Mucosa of stomach (tissue), 1 donor: ENCODE measurements around the gene WDR48.

Experiments
- H3K27me3 ChIP-seq: one replicate; pipeline ENCODE4 v1.7.0; 2013; ENCODE audit warnings: mild to moderate bottlenecking, low read length; ENCODE audit not compliant: control insufficient read depth, insufficient read depth
- H3K36me3 ChIP-seq: one replicate; pipeline ENCODE4 v1.7.0; 2013; ENCODE audit warnings: low read length; ENCODE audit not compliant: control insufficient read depth, insufficient read depth
- H3K4me1 ChIP-seq: one replicate; pipeline ENCODE4 v1.7.0; 2013; ENCODE audit warnings: mild to moderate bottlenecking, low read length; ENCODE audit not compliant: control insufficient read depth, insufficient read depth
- H3K4me3 ChIP-seq: one replicate; pipeline ENCODE4 v1.7.0; 2013; ENCODE audit warnings: low read length
- H3K9ac ChIP-seq: one replicate; pipeline ENCODE4 v1.7.0; 2013; ENCODE audit warnings: mild to moderate bottlenecking, low read length, moderate library complexity
- H3K9me3 ChIP-seq: one replicate; pipeline ENCODE4 v1.7.0; 2013; ENCODE audit warnings: mild to moderate bottlenecking, low read length, moderate library complexity; ENCODE audit not compliant: control insufficient read depth
- donor health status: Pancreatic carcinoma.

The WDR48 gene

DNA sequence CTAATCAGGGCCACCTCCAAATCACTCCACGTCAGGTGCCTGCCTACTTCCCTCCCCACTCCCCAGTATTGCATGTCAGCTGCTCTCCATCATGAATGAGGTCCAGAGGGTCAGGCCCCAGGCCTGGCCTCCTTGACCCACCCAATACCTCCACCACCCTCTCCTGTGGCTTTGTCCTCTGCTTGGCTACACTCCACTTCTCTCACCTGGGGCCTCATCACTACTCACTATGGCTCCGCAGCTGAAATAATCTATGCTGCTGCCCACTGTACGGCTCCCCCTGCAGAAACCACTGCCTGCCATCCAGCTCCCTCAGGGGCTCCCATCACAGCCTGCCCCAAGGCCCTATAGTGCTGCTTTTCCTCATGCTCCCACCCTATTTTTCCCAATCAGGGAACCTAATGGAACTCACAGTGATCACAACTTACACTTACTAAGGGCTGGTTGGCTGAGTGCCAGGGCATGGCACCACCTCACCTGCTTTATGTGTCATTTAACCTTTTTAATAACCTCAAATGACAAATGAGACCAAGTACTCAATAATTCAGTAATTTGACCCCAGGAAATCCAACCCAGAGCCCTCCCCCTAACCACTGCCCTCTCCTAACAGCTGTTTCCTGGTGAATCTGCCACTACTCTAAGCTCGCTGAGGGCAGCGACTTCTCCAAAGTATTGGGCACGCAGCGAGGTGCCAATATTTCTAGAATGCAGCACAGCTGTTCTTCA is 53.3 kb downstream of the WDR48 start:
- H3K27me3 ChIP-seq = no peaks in the 10 kb centered on the region
- peaks cover 8% of the 10 kb centered on the region for H3K36me3 ChIP-seq
- no peaks in the 10 kb centered on the region for H3K9me3 ChIP-seq
- H3K4me3 ChIP-seq = no peak overlapping the region
- peaks cover 44% of the 10 kb centered on the region for H3K4me1 ChIP-seq
- no peak overlapping the region for H3K9ac ChIP-seq

DNA sequence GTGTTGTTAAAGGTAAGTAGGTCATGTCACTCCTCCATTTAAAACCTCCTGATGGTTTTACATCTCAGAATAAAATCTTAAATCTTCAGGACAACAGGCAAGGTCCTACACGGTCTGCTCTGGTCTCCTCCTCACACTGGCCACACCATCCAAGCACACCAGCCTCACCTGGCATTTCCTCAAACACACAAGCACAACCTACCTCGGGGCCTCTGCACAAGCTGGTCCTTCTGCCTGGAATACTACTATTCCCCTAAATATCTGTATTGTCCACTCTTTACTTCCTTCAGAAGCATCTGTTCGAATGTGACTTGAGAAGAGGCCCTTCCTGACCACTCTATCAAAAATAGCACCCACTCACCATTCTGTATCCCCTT is 53.9 kb downstream of the WDR48 start:
- Histone ChIP-seq H3K36me3 (peaks cover 4% of the 10 kb centered on the region), H3K9me3 (no peaks in the 10 kb centered on the region), H3K27me3 (no peaks in the 10 kb centered on the region), H3K9ac (peak overlapping the region; percentile 96), H3K4me3 (no peak overlapping the region), H3K4me1 (peaks cover 44% of the 10 kb centered on the region)

DNA sequence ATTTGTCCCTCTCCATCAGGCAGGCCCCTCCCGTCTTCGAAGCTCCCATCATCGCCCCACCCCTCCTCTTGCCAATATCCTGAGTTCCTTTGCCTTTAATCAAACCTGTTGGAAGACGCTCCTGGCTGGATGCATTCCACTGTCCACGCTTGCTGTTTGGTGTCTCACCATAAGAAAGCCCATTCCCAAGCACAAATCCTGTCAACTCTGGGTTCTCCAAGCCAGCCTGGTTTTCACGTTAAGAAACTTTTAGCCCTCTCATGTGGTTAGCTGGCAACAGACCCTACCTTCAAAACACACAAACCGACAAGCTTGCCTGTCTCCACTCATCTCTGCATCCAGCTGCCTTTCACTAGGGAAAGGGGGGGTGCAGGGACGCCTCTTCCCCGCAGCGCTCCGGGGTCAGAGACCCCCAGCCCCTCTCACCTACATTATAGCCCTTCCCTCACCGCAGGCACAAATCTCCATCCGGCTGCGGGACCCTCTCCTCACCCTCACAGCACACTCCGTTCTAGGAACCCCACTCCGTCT is 54.5 kb downstream of the WDR48 start:
- Histone ChIP-seq H3K9me3 (no peaks in the 10 kb centered on the region), H3K4me3 (peak overlapping the region; percentile 40), H3K27me3 (no peaks in the 10 kb centered on the region), H3K36me3 (no peaks in the 10 kb centered on the region), H3K4me1 (peaks cover 44% of the 10 kb centered on the region), H3K9ac (peak overlapping the region; percentile 96)

DNA sequence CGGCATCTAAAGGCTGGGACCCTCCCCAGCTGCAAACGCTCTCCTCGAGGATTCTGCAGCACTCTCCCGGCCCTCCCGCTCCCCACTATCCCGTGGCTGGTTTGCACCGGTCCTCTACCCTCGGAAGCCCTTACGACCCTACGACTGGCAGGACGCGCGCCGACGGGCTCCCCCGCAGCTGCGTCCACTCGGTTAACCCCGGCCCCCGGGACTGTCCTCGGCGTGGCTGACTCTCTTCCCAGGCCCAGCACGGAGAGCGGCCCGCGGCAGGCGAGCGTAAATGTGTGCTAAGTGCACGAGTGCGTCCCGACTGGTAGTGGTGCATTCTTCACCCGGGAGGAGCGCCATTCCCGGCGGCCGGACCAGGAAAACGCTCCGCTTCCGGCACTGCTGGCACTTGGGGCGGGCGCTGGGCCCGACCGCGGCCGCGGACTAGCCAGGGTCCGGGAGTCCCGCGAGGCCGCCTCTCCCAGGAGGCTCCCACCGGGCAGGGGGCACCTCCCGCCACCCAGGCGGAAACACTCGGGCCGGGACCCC is 55.1 kb downstream of the WDR48 start:
- H3K4me1 ChIP-seq = peaks cover 44% of the 10 kb centered on the region
- no peaks in the 10 kb centered on the region for H3K36me3 ChIP-seq
- H3K9me3 ChIP-seq = no peaks in the 10 kb centered on the region
- peak overlapping the region; percentile 96 for H3K9ac ChIP-seq
- H3K27me3 ChIP-seq = no peaks in the 10 kb centered on the region
- peak overlapping the region; percentile 40 for H3K4me3 ChIP-seq

DNA sequence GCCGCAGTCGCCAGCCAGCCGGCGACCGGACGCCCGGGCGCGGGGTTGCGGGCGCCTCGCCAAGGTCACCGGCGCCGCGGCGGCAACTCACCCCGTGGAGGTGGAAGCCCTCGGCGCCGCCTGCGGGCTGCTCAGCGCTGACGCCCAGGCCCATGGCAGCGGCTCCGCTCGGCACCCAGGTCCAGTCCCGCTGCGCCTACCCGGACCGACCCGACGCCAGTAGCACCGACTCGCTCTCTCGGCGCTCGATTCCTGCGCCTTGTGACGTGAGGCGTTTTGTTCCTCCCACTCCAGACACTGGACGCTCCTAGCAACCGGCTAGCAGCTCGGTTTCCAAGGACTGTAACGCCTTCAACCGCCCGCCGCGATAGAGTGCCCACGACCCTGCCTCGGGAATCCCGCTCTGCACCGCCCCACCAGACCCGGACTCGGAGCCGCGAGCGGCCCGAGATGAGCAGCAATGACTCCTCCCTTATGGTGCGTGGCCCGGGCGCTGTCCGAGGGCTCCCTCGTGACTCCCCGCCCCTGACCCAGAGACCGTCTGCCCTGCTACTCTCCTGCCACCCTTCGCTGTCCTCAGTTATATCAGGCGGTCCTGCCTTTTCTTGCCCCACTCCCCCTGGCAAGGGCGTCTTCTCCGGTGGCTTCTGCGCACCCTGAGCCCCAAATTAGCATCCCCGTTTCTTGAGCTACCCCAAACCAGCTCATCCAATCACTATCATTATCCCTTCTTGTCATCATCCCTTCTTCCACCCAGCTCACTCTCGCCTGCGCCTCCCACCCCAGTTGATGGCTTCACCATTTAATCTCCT is 55.8 kb downstream of the WDR48 start, which contains the start of the genes GORASP1 and TTC21A:
Gene GORASP1, minus strand, starts transcription at position 240 of the 812 bp plus-strand sequence. Its CDS starts 86 bp downstream, at position 154.
Gene TTC21A, plus strand, starts transcription at position 293 of the 812 bp plus-strand sequence. Its CDS starts 158 bp downstream, at position 451.
- H3K36me3 ChIP-seq = no peaks in the 10 kb centered on the region
- H3K4me1 ChIP-seq = peaks cover 44% of the 10 kb centered on the region
- peak within 1 kb of the TSS; percentile 40 for H3K4me3 ChIP-seq
- H3K9me3 ChIP-seq = no peaks in the 10 kb centered on the region
- peak within 1 kb of the TSS; percentile 96 for H3K9ac ChIP-seq
- H3K27me3 ChIP-seq = no peaks in the 10 kb centered on the region

GRCh38 chr3:39108200-39108710 is 56.4 kb downstream of the WDR48 start:
- Histone ChIP-seq H3K4me1 (peaks cover 44% of the 10 kb centered on the region), H3K9ac (peak overlapping the region; percentile 96), H3K4me3 (peak overlapping the region; percentile 40)

DNA sequence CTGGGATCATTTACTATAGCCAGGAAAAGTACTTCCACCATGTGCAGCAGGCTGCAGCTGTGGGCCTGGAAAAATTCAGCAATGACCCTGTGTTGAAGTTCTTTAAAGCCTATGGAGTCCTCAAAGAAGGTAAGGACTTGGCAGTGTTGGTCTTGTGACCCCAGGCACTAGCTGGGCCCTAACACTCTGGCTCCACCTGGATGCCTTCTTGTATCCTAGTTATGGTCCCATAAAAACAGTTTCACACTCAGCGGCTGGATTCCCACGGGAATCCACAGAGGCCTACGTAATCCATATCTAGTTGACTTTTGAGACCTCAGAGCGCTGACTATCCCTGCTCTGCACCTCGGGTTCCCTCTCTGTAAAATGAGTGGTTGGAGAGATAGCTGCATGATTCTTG is 57.3 kb downstream of the WDR48 start:
- no peaks in the 10 kb centered on the region for H3K36me3 ChIP-seq
- H3K4me3 ChIP-seq = no peak overlapping the region
- peaks cover 39% of the 10 kb centered on the region for H3K4me1 ChIP-seq
- H3K9ac ChIP-seq = no peak overlapping the region
- no peaks in the 10 kb centered on the region for H3K9me3 ChIP-seq
- no peaks in the 10 kb centered on the region for H3K27me3 ChIP-seq

More at GRCh38 chr3:39108200-39108710, 56.4 kb downstream of the WDR48 start:
- Histone ChIP-seq H3K36me3 (no peaks in the 10 kb centered on the region), H3K27me3 (no peaks in the 10 kb centered on the region), H3K9me3 (no peaks in the 10 kb centered on the region)

- Histone ChIP-seq H3K27me3 (no peaks in the 10 kb centered on the region), H3K4me1 (peaks cover 28% of the 10 kb centered on the region), H3K4me3 (no peak overlapping the region), H3K36me3 (no peaks in the 10 kb centered on the region), H3K9me3 (no peaks in the 10 kb centered on the region), H3K9ac (no peak overlapping the region)
Measured at GRCh38 chr3:39110041-39110639, 58.3 kb downstream of the WDR48 start.

DNA sequence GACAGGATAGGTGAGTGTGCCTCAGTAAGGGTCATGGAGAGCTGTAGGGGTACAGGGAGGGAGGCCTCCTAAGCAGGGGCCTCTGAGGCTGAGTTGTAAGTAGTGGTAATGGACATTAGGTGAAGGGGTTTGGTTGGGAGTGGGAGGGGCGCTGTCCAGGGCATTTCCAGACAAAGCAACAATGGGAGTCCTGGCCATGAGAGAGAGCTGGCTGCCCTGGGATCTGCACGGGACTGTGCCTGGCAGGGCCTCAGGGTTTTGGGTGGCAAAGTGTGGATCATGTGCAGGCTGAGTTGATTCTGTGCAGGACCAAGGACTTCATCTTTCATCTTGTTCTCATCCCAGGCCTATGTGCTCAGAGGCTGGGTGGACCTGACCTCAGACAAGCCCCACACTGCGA is 60.3 kb downstream of the WDR48 start:
- Histone ChIP-seq H3K9ac (no peak overlapping the region), H3K36me3 (no peaks in the 10 kb centered on the region), H3K4me3 (no peak overlapping the region), H3K27me3 (no peaks in the 10 kb centered on the region), H3K4me1 (peaks cover 11% of the 10 kb centered on the region), H3K9me3 (no peaks in the 10 kb centered on the region)

- H3K4me3 ChIP-seq = no peak overlapping the region
- H3K4me1 ChIP-seq = peaks cover 11% of the 10 kb centered on the region
- no peak overlapping the region for H3K9ac ChIP-seq
- H3K9me3 ChIP-seq = no peaks in the 10 kb centered on the region
- H3K27me3 ChIP-seq = no peaks in the 10 kb centered on the region
- no peaks in the 10 kb centered on the region for H3K36me3 ChIP-seq
Measured at GRCh38 chr3:39112535-39112934, 60.7 kb downstream of the WDR48 start.

GRCh38 chr3:39113291-39113690 is 61.5 kb downstream of the WDR48 start:
- Histone ChIP-seq H3K36me3 (no peaks in the 10 kb centered on the region), H3K9ac (no peak overlapping the region), H3K27me3 (no peaks in the 10 kb centered on the region), H3K4me1 (peaks cover 6% of the 10 kb centered on the region), H3K4me3 (no peak overlapping the region), H3K9me3 (no peaks in the 10 kb centered on the region)
